HepG2 (cell line): ENCODE data around the gene SPTBN4. TPM values are rescaled to one million over a fixed set of nuclear protein-coding genes. Genes with fewer than 3 reads are reported as not detected.

Experiments used
- BCL6 ChIP-seq: IDR thresholded peaks from 2 replicates; pipeline ENCODE4 v1.6.1; 2016; ENCODE audit warnings: missing genetic modification reagents, missing compliant biosample characterization
- CTCF ChIP-seq: sonication (generic); formaldehyde crosslinking; IDR thresholded peaks from 2 replicates; pipeline ENCODE4 v1.5.0; 2020; ENCODE audit warnings: mild to moderate bottlenecking, missing genetic modification reagents, moderate library complexity
- GABPB1 ChIP-seq: IDR thresholded peaks from 2 replicates; pipeline ENCODE4 v1.6.1; 2016; ENCODE audit warnings: mild to moderate bottlenecking, missing genetic modification reagents, moderate library complexity, missing compliant biosample characterization
- HNRNPUL1 ChIP-seq: fragments of 200-400 bp; formaldehyde crosslinking; IDR thresholded peaks from 2 replicates; pipeline ENCODE4 v1.6.1; 2017; ENCODE audit warnings: low read depth, mild to moderate bottlenecking, low read length, moderate library complexity
- HOXA3 ChIP-seq: sonication (generic); formaldehyde crosslinking; IDR thresholded peaks from 2 replicates; pipeline ENCODE4 v1.5.0; 2020; ENCODE audit warnings: missing genetic modification reagents
- IRF2 ChIP-seq: IDR thresholded peaks from 2 replicates; pipeline ENCODE4 v1.6.1; 2018; ENCODE audit warnings: missing genetic modification reagents, missing compliant biosample characterization
- NFKB2 ChIP-seq: sonication (generic); formaldehyde crosslinking; IDR thresholded peaks from 2 replicates; pipeline ENCODE4 v1.4.0; 2020; ENCODE audit warnings: missing genetic modification reagents, borderline replicate concordance
- PTBP1 ChIP-seq: fragments of 200-400 bp; formaldehyde crosslinking; IDR thresholded peaks from 2 replicates; pipeline ENCODE4 v1.6.1; 2018; ENCODE audit warnings: low read length, low read depth; ENCODE audit not compliant: poor library complexity, severe bottlenecking
- SIX1 ChIP-seq: sonication (generic); formaldehyde crosslinking; IDR thresholded peaks from 2 replicates; pipeline ENCODE4 v1.4.0; 2020; ENCODE audit warnings: missing genetic modification reagents, borderline replicate concordance
- TCF7 ChIP-seq: sonication (generic); IDR thresholded peaks from 2 replicates; pipeline ENCODE4 v1.6.1; 2016; ENCODE audit warnings: antibody characterized with exemption, low read depth
- TGIF2 ChIP-seq: IDR thresholded peaks from 2 replicates; pipeline ENCODE4 v1.6.1; 2016; ENCODE audit warnings: control low read depth, missing compliant biosample characterization
- ZEB1 ChIP-seq: IDR thresholded peaks from 2 replicates; pipeline ENCODE4 v1.6.1; 2012; ENCODE audit warnings: mild to moderate bottlenecking, low read depth, inconsistent platforms; ENCODE audit not compliant: insufficient replicate concordance
- ZNF407 ChIP-seq: sonication (generic); formaldehyde crosslinking; IDR thresholded peaks from one replicate; pipeline ENCODE4 v1.5.1; 2020; ENCODE audit warnings: mild to moderate bottlenecking, missing genetic modification reagents; ENCODE audit errors: not compliant biosample characterization
- ZNF451 ChIP-seq: sonication (generic); formaldehyde crosslinking; IDR thresholded peaks from 2 replicates; pipeline ENCODE4 v1.5.0; 2020; ENCODE audit warnings: mild to moderate bottlenecking, missing genetic modification reagents
- ZNF576 ChIP-seq: sonication (generic); formaldehyde crosslinking; IDR thresholded peaks from 2 replicates; pipeline ENCODE4 v1.4.0; 2020; ENCODE audit warnings: mild to moderate bottlenecking, missing genetic modification reagents
- ZNF598 ChIP-seq: sonication (generic); formaldehyde crosslinking; IDR thresholded peaks from 2 replicates; pipeline ENCODE4 v1.5.1; 2020; ENCODE audit warnings: mild to moderate bottlenecking, missing genetic modification reagents, borderline replicate concordance
- ZNF768 ChIP-seq: sonication (generic); formaldehyde crosslinking; IDR thresholded peaks from 2 replicates; pipeline ENCODE4 v1.4.0; 2020; ENCODE audit warnings: missing genetic modification reagents
- ZSCAN25 ChIP-seq: sonication (generic); formaldehyde crosslinking; IDR thresholded peaks from 2 replicates; pipeline ENCODE4 v1.8.0; 2022; ENCODE audit warnings: mild to moderate bottlenecking, missing genetic modification reagents
- polyA plus RNA-seq, 8 experiments: library from polyadenylated mRNA; depleted of rRNA in 3 of 8; stranded (reverse) in 7 of 8; unstranded in 1 of 8; fragments of >200 nt; fragmentation: Illumina TruSeq in 4 of 8; extraction: Trizol in 4 of 8; gene quantifications; 2 replicates each; pipeline versions ENCODE4 v1.2.1 to v1.2.3, GENCODE V29; 2011 to 2016; ENCODE audit warnings: low read depth in 4 of 8, missing spikeins in 1 of 8, mixed read lengths in 1 of 8; ENCODE audit not compliant: insufficient read depth in 1 of 8
- total RNA-seq, 5 experiments: library from RNA; depleted of rRNA; stranded (reverse); fragments of >200 nt; fragmentation: Illumina TruSeq; extraction: Trizol; gene quantifications; 2 replicates each; pipeline ENCODE4 v1.2.3, GENCODE V29; 2016; ENCODE audit warnings: low read depth in 1 of 5

SPTBN4 gene
- total and polyA plus RNA-seq, 2 of the 13 experiments (the other 11 are each of a cell fraction or from before 2014, with no cell fraction given), result 0.11 TPM

- TF ChIP-seq ZNF576 (CRISPR knock-in tag) (peak; percentile 81; the same call in 1 of the 2 replicates), NFKB2 (peak; percentile 90; the same call in 1 of the 2 replicates), IRF2 (CRISPR knock-in tag) (peak; percentile 65; the same call in 1 of the 2 replicates), TGIF2 (CRISPR knock-in tag) (peak; percentile 75; the same call in 1 of the 2 replicates), CTCF (CRISPR knock-in tag) (peak; percentile 88), ZNF407 (no peak), ZNF451 (CRISPR knock-in tag) (0 out of 2 replicates have a peak, but pooled peaks have one; percentile 92), HOXA3 (peak; percentile 79), GABPB1 (CRISPR knock-in tag) (peak; percentile 84), BCL6 (CRISPR knock-in tag) (peak; percentile 63), ZEB1 (no peak), TCF7 (no peak), ZSCAN25 (CRISPR knock-in tag) (peak; percentile 59; the same call in 1 of the 2 replicates), ZNF768 (CRISPR knock-in tag) (peak; percentile 82; the same call in 1 of the 2 replicates), PTBP1 (no peak), ZNF598 (CRISPR knock-in tag) (peak; percentile 92; the same call in 1 of the 2 replicates), SIX1 (CRISPR knock-in tag) (0 out of 2 replicates have a peak, but pooled peaks have one; percentile 3), HNRNPUL1 (no peak; the same call in 1 of the 2 replicates)
Observed at GRCh38 chr19:40420766-40421765, 45.7 kb upstream of the SPTBN4 start (continued).
